GM21447 (cell line): ENCODE measurements around the gene ZNF485.
A peak's percentile ranks its signal among the peaks of the same experiment; 100 is the strongest.
"Not testable (repeated sequence)": the region's sequence is repeated elsewhere in the genome, so short reads cannot be mapped to it uniquely, and the experiment has no call there.

ENCODE experiments used
- ATAC-seq: cut with Tn5 transposase; IDR thresholded peaks from one replicate; pipeline ENCODE4 v1.9.1; 2021; ENCODE audit not compliant: unreplicated experiment

The ZNF485 gene

DNA sequence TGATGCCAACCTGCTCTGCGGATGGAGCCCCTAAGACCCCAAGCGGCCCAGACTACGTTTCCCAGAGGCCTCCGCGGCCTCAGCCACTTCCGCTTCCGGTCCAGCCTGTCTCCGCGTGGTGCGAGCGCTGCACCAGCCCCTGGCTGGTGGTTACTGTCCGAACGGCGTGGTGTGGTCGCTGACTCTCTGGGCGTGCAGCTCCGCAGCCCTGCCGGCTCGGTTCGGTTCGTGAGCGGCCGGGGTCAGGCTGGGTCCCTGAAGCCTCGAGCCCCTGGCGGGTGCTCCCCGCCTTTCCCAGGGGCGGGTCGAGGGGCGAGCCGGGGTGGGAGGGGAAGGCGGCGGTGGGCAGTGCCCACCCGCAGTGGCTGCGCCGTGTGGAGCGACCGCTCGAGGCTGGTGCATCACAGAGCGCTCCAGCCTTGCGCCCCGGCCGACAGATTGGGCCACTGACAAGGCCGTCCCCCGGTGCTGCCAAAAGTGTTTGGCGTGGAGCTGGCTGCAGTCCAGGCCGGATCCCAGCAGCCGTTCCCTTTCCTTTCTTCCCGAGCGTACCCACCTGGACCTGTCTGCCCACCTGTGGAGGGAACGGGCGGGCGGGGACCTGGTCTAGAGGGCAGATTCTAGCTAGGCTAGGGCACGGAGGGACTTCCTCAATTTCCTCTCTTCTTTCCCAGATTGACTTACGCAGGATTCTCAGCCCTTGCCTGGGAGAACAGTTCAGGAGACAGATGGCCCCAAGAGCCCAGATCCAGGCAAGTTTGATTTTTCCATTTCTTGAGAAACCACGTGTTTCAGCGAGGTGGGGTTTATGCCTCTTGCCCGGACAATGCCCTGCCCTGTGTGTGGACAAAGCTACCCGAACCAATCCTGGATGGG lies at the start of gene ZNF485:
Gene ZNF485, plus strand, starts transcription at position 116 of the 876 bp plus-strand sequence. Its CDS starts 613 bp downstream, at position 729.
- ATAC-seq, result peak; percentile 96

DNA sequence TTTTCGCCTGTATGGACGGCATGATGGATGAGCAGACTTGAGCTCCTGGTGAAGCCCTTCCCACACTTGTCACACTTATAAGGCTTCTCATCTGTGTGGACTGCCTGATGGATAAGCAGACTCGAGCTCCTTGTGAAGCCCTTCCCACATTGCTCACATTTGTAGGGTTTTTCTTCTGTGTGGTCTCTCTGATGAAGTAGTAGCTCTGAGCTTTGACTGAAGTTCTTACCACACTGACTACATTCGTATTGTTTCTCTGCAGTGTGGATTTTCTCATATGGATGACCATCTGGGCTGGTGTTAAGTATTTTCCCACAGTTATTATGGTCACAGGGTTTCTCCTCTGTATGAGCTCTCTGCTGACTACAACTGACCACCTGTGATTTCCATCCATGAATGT lies 49.0 kb upstream of the ZNF485 start:
- ATAC-seq, result no peak

DNA sequence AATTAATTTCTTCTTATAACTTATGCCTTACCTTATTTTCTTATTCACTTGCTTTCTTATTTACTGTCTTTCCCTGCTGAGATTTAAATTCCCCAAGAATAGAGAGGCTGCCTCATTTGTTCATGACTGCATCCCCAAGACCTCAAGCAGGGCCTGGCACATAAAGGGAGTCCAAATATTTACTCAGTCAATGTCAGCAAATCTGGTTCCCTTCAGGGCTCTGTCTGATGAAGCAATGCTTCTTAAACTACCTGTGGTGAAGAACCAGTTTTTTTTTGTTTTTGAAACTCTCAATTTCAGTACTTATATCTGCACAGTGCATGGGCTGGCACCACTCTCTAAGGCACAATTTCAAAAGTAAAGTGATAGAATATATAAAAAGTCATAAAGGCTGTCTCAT lies 36.6 kb upstream of the ZNF485 start:
- ATAC-seq, result no peak

DNA sequence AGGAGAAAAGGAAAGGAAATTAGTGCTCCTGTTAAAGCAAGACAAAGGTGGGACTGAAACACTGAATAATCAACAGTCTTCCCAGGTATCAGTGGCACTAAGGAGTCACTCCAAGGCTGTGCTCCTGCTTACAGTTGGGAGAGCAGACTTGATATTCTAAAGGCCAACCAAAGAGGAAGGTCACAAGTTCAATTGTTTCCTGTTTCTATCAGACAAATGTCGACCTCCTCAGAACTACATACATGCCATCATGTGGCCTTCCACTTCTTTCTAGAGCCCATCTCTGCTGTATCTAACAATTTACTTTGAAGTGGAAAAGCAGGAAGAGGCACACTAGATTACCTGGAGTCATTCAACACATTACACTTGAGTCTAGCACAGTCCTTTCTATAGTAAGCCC lies 35.3 kb upstream of the ZNF485 start:
- ATAC-seq, result no peak

DNA sequence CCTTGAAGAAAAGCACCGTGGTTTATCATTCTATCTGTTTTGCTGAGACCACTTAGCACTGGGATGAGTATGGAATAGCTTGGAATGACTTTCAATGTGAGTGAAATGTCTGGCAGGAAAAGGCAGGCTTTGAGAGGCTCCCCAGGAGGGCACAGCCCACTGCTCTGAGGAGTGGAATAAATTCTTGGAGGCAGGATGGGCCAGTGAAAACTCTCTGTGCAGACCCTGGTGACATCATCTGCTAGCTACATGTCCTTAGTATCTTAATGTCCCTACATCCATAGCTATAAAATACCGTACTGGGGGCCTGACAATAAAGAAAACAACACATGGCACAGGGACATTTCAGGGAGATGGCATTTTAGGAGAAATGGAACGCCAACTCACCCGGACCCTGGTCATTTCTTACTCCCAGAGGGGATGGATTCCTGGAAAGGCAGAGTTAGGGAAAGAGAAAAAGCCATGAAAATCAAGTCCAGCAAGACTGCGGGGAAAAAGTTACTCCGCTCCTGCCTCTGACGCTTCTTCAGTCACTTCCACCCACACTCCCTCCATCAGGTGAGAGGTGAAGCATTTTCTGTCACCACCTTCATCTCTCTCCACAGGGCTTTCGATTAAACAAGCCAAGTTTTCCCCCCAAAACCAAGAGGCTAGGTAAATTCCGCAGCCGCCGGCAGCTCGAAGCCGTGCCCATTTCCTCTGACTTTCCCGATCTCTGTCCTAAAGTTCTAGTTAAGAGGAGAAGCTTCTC lies 32.8 kb upstream of the ZNF485 start:
- no peak for ATAC-seq

DNA sequence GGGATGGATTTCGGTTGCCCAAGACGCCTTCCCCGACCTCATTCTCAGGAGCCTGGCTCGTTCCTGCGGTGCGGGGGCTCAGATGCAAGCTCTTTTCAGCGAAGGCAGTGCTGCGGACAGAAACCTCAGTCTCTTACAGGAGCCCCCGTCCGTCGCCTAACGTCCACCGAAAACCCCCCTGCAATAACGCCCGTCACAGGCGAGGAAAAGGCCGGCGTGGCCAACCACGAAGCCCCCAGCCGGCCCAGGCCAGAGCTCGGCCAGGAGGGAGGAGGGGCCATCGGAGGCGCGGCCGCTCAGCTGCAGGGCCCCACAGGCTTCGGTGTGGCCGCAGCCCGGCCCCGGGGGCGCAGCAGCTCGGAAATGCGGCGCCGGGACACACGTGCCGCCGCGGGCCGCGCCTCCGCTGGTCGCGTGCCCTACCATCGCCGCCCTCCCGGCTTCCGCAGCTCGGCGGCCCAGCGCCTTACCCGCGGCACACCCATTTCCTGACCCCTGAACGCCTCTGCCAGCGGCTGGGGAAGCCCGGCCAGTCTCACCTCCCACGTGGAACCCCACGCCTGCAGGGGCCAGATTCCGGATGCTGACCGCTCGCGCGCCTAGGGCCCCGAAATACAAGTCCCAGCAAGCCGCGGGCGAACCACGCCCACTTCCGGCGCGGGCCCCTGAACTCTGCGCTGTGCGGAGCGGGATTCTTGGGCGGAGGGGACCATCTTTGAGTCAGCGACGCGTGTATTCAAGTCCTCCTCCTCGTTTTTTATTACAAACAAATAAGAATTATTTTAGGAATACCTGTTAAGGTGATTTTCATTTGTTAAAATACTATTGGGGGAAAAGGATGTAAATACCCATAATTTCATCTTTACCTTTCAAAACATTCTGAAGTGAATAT lies 32.0 kb upstream of the ZNF485 start, which contains the start of gene ZNF239:
Gene ZNF239, minus strand, starts transcription at position 616 of the 892 bp plus-strand sequence. CDS start 16,537 bp downstream, outside the sequence.
- peak; percentile 91 for ATAC-seq

DNA sequence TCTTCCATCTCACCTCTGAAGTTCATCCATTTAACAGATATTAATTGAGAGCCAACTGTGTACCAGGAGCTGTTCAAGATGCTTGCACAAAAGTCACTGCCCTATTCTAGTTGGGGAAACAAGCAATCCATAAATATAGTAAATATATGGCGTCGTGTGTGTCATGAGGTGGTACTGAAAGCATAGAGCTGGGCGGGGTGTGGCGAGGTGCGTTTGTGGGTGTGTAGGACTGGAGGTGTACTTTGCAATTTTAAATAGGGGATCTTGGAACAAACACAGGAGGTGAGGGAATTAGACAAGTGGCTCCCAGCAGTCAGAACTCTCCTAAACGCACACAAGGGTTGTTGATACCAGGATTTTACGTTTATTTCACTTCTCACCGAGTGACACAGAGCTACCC lies 31.3 kb upstream of the ZNF485 start:
- no peak for ATAC-seq

DNA sequence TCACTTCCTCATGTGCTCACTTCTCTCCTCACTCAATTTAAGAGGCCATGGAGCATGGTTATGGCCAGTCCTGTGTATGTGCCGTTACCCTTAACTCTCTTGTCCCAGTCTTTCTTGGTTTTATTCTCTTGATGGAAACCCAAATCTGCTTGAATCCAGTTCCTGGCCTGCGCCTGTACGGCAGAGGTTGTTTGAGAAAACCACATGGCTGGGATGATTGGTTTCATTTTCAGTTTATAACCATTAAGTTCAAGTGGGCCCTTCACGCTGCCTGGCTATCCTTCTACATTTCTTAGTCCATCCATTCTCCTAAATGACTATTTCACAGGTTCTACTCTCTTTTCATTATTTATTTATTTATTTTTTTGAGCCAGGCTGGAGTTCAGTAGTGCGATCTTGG lies 30.2 kb upstream of the ZNF485 start:
- no peak for ATAC-seq

DNA sequence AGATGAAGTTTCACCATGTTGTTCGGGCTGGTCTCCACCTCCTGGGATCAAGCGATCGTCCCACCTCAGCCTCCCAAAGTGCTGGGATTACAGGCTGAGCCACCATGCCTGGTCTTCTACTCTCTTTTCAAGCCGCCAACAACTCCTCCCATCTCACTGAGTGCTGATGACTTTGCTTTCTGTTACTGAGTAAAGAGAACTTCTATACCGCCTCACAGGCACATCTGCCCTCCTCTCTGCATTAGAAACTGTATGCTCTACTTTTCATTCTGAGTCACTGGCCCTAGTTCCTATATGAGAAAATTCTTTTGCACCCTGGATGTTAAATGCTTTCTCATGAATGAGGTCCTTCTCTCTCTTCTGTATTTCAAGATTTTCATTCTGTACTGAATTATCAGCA lies 29.7 kb upstream of the ZNF485 start:
- ATAC-seq, result no peak

DNA sequence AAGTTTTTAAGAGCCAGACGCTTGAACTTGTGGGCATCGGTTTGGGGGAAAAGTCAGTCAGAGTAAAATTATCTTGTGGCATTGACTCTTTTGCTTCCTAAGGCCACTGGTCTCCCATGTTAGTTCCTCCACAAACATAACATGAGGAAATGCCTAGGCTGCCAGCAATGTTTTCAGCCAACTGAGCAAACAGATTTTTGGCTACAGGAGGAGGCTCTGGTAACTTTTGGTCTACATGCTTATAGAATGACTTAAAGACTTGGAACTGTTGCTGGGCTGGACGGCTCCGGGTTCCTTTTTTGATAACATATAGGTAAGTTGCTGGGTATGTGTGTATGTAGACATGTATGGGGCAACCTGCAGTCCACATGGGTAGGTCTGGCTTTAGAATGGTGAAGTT lies 22.2 kb upstream of the ZNF485 start:
- ATAC-seq, result no peak

DNA sequence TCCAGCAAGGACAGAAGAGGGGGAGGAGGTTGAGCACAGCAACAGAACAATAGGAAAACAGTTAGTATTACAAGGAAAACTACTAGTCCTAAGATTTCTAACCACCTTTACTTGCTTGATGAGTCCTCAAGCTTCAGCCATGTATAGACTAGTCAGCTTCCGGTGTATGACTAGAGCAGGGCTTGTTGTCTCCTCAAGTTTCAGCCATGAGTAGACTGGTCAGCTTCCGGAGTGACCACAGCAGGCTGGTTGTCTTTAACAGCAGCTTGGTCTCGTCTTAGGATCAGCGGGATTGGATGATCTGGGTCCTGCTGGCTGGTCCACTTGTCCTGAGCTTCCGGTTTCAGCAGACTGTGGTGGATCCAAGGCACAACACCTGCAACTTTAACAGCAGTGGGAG lies 21.2 kb upstream of the ZNF485 start:
- no peak for ATAC-seq

DNA sequence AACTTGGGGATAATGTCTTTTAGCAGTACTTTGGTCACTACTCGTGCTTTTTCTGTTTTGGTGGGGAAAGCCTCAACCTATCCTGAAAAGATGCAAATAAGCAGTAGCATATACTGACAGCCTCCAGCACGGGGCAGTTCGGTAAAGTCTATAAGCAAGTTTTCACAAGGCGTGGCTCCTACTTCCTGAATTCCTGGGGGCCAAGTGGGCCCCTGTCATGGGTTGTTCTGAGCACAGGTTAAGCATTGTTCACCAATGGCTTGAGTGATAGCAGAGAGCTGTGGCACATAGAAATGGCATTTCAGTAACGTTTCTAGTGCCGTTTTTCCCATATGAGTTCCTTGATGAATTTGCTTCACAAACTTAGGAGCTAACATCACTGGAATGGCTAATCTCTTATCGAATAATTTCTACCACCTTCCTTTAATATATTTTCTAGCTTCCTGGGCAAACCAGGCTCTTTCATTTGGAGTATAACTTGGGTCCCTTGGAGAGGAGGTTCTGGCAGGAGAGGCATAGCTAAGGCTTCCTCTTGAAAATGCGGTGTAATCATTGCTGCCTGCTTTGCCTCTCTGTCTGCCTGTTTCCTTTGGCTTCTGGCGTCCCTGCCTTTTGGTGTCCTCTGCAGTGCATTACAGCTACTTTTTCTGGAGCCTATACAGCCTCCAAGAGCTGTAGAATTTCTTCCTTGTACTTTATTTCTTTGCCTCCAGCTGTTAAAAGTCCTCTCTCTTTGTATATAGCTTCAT lies 20.1 kb upstream of the ZNF485 start:
- ATAC-seq, result no peak

DNA sequence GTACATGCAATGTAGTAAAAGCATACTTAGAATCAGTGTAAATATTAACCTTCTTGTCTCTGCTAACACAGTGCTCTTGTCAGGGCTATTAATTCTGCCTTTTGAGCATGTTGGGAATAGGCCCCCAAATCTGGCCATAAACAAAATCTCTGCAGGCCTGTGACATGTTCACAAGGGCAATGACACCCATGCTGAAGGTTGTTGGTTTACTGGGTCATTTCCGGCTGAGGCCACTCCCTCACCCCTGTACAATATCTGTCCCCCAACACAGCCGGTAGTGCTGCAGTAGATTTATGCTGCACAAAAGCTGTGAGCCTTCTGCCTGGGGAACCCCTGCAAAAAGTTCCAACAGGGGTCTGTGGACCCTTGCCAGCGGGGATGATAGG lies 19.5 kb upstream of the ZNF485 start:
- ATAC-seq, result not testable (repeated sequence)

DNA sequence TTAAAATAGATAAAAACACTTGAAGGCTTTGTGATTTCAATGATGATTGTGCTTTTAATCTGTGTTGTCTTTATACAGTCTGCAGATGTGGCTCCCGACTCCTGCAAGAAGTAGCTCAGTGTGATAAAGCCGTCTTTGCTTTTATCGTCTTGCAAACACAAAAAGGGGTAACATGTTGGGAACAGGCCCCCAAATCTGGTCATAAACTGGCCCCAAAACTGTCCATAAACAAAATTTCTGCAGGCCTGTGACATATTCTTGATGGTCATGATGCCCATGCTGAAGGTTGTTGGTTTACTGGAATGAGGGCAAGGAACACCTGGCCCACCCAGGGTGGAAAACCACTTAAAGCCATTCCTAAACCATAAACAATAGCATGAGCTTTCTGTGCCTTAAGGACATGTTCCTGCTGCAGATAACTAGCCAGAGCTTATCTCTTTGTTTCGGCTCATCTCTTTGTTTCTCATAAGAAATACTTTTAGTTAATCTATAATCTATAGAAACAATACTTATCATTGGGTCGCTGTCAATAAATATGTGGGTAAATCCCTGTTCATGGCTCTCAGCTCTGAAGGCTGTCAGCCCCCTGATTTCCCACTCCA lies 14.8 kb upstream of the ZNF485 start:
- ATAC-seq, result no peak

DNA sequence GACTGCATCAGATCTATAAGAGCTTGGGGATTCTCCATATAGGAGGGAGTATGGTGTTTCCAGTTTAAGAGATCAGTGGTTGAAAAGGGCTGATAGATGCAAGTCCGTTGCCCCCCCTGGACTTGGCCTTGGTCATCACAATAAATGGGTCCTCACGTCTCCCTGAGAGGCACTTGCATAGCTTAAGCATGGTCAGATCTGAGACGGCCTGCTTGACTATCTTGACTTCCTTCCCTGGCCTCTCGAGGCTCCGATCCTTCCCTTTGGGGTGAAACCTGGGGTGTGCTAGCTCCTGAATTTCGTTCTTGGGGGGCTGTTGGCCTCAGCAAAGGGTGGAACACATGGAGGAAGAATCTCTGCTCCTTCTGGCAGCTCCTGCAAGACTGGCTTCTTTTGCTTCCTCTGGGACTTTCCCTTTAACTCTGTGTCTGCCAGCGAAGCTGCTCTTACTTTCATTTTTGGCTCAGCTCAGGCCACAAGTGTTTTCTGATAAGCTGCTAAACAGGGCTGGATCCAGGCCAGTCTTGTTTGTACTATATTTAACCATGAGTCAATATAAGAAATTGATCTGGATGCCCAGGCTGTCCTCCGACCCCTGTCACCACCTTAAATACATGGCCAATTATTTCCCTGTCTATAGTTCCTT lies 11.2 kb upstream of the ZNF485 start:
- peak; percentile 94 for ATAC-seq

DNA sequence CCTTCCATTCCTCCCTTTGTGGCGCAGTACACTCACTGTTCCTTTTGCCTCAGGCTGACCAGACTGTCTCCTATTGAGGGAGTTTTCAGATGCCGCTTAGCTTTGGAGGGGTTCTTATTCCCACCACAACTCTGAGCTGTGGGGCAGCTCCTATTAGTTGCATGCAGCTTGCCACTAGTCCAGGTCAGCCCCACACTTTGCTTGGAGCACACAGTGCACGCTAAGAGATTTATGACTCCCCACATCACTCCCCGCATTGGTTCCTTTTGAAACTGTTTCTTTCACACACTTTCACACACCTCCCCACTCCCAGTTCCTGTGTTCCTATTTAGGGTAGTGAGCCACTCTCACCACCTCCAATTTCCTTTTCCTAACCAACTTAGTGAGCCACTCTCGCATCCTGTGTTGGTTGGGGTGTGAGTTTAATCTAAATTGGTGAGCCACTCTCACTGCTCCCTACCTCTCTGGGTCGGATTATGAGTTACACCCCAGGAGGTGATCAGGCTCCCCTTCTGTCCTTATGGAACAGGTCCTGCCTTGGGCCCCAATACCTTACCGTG lies 10.4 kb upstream of the ZNF485 start:
- peak; percentile 64 for ATAC-seq

DNA sequence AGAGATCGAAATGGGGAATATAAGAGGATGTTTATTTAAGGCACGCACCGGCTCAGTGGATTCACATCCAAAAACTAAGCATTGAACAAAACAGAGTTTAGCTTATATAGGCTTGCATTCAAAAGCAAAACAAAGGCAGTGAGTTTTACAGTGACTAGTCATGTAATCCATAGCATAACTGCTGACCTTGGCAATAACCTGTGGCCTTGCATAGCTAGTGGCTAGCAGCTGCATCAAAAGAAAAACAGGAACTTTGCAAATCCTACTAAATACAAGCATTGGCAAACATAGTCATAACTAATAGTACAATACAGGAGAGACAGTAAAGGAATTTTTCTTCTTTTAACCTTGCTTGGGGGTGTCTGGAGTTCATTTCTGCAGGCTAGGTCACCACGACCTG lies 9.7 kb upstream of the ZNF485 start:
- ATAC-seq, result no peak

DNA sequence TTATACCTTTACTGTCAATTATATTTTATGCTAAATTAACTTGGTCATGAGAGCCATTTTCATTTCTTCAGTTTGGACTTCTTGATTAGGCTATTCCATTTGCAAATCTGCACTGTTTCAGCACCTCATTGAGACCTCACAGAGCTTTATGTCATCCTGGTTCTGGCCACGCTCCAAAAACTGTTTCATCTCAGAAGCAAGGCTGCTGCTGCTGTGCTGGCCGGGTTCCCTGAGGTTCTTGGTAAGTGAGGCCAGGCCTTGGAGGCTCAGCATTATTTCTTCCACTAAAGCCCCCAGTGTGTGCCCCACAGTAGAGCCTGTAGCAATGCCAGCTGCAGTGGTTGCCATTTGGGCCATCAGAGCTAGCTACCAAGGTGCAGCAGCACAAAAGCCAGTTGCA lies 7.8 kb upstream of the ZNF485 start:
- ATAC-seq, result no peak

DNA sequence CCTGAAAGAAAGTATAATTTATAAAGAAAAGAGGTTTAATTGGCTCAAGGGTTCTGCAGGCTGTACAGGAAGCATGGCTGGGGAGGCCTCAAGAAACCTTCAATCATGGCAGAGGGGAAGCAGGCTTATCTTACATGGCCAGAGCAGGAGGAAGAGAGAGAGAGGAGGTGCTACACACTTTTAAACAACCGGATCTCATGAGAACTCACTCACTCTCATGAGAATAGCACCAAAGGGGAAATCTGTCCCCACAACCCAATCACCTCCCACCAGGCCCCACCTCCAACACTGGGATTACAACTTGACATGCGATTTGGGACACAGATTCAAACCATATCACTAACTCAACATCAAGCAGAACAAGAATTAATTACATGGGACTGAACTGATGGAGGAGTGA lies 6.9 kb upstream of the ZNF485 start:
- ATAC-seq, result no peak
